ENCODE measurements around the gene CLEC1A. TPM values are rescaled to one million over a fixed set of nuclear protein-coding genes. Genes with fewer than 3 reads are reported as not detected.

CLEC1A gene
- total RNA-seq, 1 experiment from 2014 or later, result not detected

DNA sequence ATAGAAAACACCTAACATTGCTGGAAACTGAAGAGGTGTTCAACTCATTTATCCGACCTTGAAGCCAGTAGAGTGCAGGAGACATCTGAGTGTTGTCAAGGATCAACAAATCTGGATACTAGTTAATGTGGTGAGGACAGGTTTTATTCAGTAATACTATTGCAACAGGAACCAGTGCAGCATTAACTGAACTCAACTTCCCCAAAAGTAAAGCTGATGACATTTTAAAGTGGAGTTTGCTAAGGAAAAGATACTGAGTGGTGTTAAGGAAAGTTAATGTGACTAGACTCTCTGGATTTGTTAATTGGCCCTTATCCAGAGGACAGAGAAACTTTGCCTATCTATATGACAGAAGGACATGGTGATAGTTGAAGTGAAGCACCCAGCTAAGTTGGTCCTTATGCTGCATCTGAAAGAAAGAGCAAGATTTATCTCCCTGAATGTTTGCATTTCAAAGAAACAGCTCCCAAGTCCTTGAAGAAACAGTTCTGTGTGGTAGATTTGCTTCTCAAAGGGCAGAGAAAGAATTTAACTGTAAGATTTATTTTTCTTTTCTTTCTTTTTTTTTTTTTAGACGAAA, 32.4 kb upstream of the CLEC1A start (continued):
- TF ChIP-seq, protein P1, sequence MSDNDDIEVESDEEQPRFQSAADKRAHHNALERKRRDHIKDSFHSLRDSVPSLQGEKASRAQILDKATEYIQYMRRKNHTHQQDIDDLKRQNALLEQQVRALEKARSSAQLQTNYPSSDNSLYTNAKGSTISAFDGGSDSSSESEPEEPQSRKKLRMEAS (IDR thresholded peaks at IDR 0.05), result no peak
- TF ChIP-seq ZNF274 (IDR thresholded peaks at IDR 0.05; ENCODE audit: low read depth, low read length), result no peak

DNA sequence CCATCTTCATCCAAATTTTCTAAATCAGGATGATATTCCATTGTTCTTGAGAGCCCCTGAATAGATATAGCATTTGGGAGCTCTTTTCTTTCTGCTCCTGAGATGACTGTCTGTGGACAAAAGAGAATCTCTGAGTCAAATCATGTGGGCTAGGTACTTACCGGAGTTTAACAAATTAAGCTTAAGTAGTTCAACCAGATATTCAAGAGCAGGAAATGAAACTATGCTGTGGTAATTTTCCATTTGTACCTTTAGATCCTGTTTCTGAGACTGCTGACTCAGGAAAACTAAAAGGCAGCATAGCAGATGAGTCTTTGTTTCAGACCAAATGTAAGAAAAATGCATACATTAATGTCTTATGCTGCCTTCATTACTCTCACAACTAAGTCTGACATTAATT, 31.3 kb upstream of the CLEC1A start, which contains the start of gene CLEC7A:
TSS of gene CLEC7A (minus strand) at position 158 of the 400 bp plus-strand sequence. CDS start at position 41, 117 bp downstream.
- no peak for DNase-seq (ENCODE audit: low read depth, low spot score)

More for the DNA sequence above, 31.3 kb upstream of the CLEC1A start, which contains the start of gene CLEC7A:
- intact Hi-C loops (cut with micrococcal nuclease), result no loop called here
- H3K36me3 ChIP-seq (ENCODE audit: control insufficient read depth in 1 of 2, insufficient read depth in 2 of 2, low read length in 2 of 2), result no peaks in the 10 kb centered on the region
- H3K27me3 ChIP-seq (ENCODE audit: insufficient read depth, low read length), result peaks cover 11% of the 10 kb centered on the region
- TF ChIP-seq, protein P2, sequence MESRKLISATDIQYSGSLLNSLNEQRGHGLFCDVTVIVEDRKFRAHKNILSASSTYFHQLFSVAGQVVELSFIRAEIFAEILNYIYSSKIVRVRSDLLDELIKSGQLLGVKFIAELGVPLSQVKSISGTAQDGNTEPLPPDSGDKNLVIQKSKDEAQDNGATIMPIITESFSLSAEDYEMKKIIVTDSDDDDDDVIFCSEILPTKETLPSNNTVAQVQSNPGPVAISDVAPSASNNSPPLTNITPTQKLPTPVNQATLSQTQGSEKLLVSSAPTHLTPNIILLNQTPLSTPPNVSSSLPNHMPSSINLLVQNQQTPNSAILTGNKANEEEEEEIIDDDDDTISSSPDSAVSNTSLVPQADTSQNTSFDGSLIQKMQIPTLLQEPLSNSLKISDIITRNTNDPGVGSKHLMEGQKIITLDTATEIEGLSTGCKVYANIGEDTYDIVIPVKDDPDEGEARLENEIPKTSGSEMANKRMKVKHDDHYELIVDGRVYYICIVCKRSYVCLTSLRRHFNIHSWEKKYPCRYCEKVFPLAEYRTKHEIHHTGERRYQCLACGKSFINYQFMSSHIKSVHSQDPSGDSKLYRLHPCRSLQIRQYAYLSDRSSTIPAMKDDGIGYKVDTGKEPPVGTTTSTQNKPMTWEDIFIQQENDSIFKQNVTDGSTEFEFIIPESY (IDR thresholded peaks at IDR 0.05; ENCODE audit: extremely low read depth, insufficient replicate concordance, low read length), result no peak
- TF ChIP-seq RAD21 (IDR thresholded peaks at IDR 0.05; ENCODE audit: low read depth) (no peak), POLR2AphosphoS5 (IDR thresholded peaks at IDR 0.05; ENCODE audit: low read depth, low read length) (no peak), FOSL1 (IDR thresholded peaks at IDR 0.05; ENCODE audit: low read depth) (no peak), ZNF274 (IDR thresholded peaks at IDR 0.05; ENCODE audit: low read depth, low read length) (no peak), EGR1 (IDR thresholded peaks at IDR 0.05; ENCODE audit: low read depth) (no peak), TCF7L2 (IDR thresholded peaks at IDR 0.05; ENCODE audit: borderline replicate concordance, extremely low read depth, insufficient read depth, insufficient read length) (no peak), SIN3A (IDR thresholded peaks at IDR 0.05; ENCODE audit: low read depth) (no peak), SRF (IDR thresholded peaks at IDR 0.05; ENCODE audit: low read depth) (no peak), EZH2 (IDR thresholded peaks at IDR 0.05) (no peak)
- TF ChIP-seq, protein P3, sequence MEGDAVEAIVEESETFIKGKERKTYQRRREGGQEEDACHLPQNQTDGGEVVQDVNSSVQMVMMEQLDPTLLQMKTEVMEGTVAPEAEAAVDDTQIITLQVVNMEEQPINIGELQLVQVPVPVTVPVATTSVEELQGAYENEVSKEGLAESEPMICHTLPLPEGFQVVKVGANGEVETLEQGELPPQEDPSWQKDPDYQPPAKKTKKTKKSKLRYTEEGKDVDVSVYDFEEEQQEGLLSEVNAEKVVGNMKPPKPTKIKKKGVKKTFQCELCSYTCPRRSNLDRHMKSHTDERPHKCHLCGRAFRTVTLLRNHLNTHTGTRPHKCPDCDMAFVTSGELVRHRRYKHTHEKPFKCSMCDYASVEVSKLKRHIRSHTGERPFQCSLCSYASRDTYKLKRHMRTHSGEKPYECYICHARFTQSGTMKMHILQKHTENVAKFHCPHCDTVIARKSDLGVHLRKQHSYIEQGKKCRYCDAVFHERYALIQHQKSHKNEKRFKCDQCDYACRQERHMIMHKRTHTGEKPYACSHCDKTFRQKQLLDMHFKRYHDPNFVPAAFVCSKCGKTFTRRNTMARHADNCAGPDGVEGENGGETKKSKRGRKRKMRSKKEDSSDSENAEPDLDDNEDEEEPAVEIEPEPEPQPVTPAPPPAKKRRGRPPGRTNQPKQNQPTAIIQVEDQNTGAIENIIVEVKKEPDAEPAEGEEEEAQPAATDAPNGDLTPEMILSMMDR (IDR thresholded peaks at IDR 0.05 in 2 of 3, conservative IDR thresholded peaks at IDR 0.05 in 1 of 3; ENCODE audit: borderline replicate concordance in 1 of 3, insufficient read depth in 1 of 3, low read depth in 2 of 3, low read length in 2 of 3), result no peak
- TF ChIP-seq, protein P4, sequence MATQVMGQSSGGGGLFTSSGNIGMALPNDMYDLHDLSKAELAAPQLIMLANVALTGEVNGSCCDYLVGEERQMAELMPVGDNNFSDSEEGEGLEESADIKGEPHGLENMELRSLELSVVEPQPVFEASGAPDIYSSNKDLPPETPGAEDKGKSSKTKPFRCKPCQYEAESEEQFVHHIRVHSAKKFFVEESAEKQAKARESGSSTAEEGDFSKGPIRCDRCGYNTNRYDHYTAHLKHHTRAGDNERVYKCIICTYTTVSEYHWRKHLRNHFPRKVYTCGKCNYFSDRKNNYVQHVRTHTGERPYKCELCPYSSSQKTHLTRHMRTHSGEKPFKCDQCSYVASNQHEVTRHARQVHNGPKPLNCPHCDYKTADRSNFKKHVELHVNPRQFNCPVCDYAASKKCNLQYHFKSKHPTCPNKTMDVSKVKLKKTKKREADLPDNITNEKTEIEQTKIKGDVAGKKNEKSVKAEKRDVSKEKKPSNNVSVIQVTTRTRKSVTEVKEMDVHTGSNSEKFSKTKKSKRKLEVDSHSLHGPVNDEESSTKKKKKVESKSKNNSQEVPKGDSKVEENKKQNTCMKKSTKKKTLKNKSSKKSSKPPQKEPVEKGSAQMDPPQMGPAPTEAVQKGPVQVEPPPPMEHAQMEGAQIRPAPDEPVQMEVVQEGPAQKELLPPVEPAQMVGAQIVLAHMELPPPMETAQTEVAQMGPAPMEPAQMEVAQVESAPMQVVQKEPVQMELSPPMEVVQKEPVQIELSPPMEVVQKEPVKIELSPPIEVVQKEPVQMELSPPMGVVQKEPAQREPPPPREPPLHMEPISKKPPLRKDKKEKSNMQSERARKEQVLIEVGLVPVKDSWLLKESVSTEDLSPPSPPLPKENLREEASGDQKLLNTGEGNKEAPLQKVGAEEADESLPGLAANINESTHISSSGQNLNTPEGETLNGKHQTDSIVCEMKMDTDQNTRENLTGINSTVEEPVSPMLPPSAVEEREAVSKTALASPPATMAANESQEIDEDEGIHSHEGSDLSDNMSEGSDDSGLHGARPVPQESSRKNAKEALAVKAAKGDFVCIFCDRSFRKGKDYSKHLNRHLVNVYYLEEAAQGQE (IDR thresholded peaks at IDR 0.05; ENCODE audit: low read depth), result no peak
- H3K9ac ChIP-seq (ENCODE audit: low read length), result no peak within 1 kb of the TSS
- POLR2A ChIA-PET, result no interaction called here
- no TSS peak for BruUV-seq (replicated peaks)
- RAD21 ChIA-PET (ENCODE audit: low non-redundant PET in 1 of 2, low total read pairs in 2 of 2, uncharacterized antibody in 2 of 2, unreplicated experiment in 2 of 2), result no interaction called here
- ATAC-seq, result no peak
- H3K4me2 ChIP-seq (ENCODE audit: low read length), result no peak within 1 kb of the TSS
- no peaks in the 10 kb centered on the region for H3K79me2 ChIP-seq (ENCODE audit: insufficient read depth, low read length)
- H3K27ac ChIP-seq (ENCODE audit: low read depth, low read length), result no peak within 1 kb of the TSS
- H3K9me3 ChIP-seq (ENCODE audit: control insufficient read depth in 1 of 2, insufficient read depth in 1 of 2, low read depth in 1 of 2, low read length in 2 of 2), result no peaks in the 10 kb centered on the region
- CTCF ChIA-PET, result no interaction called here
- H4K20me1 ChIP-seq (ENCODE audit: insufficient read depth), result no peaks in the 10 kb centered on the region
- H3K4me3 ChIP-seq (replicated peaks in 1 of 2; ENCODE audit: low read depth in 1 of 2, low read length in 2 of 2), result no peak within 1 kb of the TSS
- H3K9me2 ChIP-seq (ENCODE audit: insufficient read depth), result no peaks in the 10 kb centered on the region
- H2AFZ ChIP-seq (ENCODE audit: low read depth, low read length, poor library complexity, severe bottlenecking), result no peak within 1 kb of the TSS
- peaks cover 0 to 3% of the 10 kb centered on the region in 2 experiments; a peak in 1 of 4 replicates for H3K4me1 ChIP-seq (ENCODE audit: control insufficient read depth in 1 of 2, insufficient read depth in 2 of 2, low read length in 2 of 2)
